SK-N-SH treated with all-trans-retinoic acid at 6 μM for 48 hours (cell line): ENCODE measurements around the gene DSTYK.

Source experiments
- ATAC-seq: fragments of 200-7000 bp; cut with Tn5 transposase; 3 replicates; pipeline ENCODE4 v1.9.1; 2020; ENCODE audit warnings: mild to moderate bottlenecking, moderate library complexity
- ARNTL ChIP-seq: fragments of 450-650 bp; formaldehyde crosslinking; IDR thresholded peaks from 2 replicates; pipeline ENCODE4 v1.5.0; 2020; ENCODE audit warnings: low read depth, mild to moderate bottlenecking, moderate library complexity, borderline replicate concordance
- BACH2 ChIP-seq: fragments of 250-450 bp; sonication (Bioruptor Pico); IDR thresholded peaks from 2 replicates; pipeline ENCODE4 v1.9.0; 2021; ENCODE audit warnings: mild to moderate bottlenecking, borderline replicate concordance
- CREB5 ChIP-seq: fragments of 250-450 bp; sonication (Bioruptor Pico); IDR thresholded peaks from 2 replicates; pipeline ENCODE4 v1.5.1; 2020; ENCODE audit warnings: low read depth, mild to moderate bottlenecking, moderate library complexity
- CSDC2 ChIP-seq: fragments of 250-450 bp; sonication (Bioruptor Pico); IDR thresholded peaks from 2 replicates; pipeline ENCODE4 v1.5.0; 2020; ENCODE audit warnings: mild to moderate bottlenecking, moderate library complexity
- GLIS3 ChIP-seq: fragments of 250-450 bp; sonication (Bioruptor Pico); IDR thresholded peaks from 2 replicates; pipeline ENCODE4 v1.5.0; 2020; ENCODE audit warnings: mild to moderate bottlenecking, moderate library complexity
- ISL1 ChIP-seq: fragments of 250-450 bp; sonication (Bioruptor Pico); IDR thresholded peaks from 2 replicates; pipeline ENCODE4 v2.1.2; 2022; ENCODE audit warnings: mild to moderate bottlenecking, moderate library complexity
- OSR1 ChIP-seq: fragments of 250-450 bp; sonication (Bioruptor Pico); IDR thresholded peaks from 2 replicates; pipeline ENCODE4 v1.8.0; 2022; ENCODE audit warnings: moderate library complexity, mild to moderate bottlenecking, inconsistent platforms
- PATZ1 ChIP-seq: fragments of 250-450 bp; sonication (Bioruptor Pico); IDR thresholded peaks from 2 replicates; pipeline ENCODE4 v1.8.0; 2020; ENCODE audit warnings: mild to moderate bottlenecking, moderate library complexity, borderline replicate concordance
- RARB ChIP-seq: fragments of 250-450 bp; sonication (Bioruptor Pico); IDR thresholded peaks from 2 replicates; pipeline ENCODE4 v1.8.0; 2021; ENCODE audit warnings: mild to moderate bottlenecking, moderate library complexity
- SNAI2 ChIP-seq: fragments of 250-450 bp; sonication (Bioruptor Pico); IDR thresholded peaks from 2 replicates; pipeline ENCODE4 v1.5.0; 2020; ENCODE audit warnings: mild to moderate bottlenecking, moderate library complexity
- TCF4 ChIP-seq: fragments of 250-450 bp; sonication (Bioruptor Pico); IDR thresholded peaks from 2 replicates; pipeline ENCODE4 v1.8.0; 2021; ENCODE audit warnings: mild to moderate bottlenecking, moderate library complexity, borderline replicate concordance
- TOX ChIP-seq: fragments of 250-450 bp; sonication (Bioruptor Pico); IDR thresholded peaks from 2 replicates; pipeline ENCODE4 v1.8.0; 2021; ENCODE audit warnings: mild to moderate bottlenecking, moderate library complexity, borderline replicate concordance
- TSHZ2 ChIP-seq: fragments of 250-450 bp; sonication (Bioruptor Pico); IDR thresholded peaks from 2 replicates; pipeline ENCODE4 v1.5.0; 2020; ENCODE audit warnings: mild to moderate bottlenecking, moderate library complexity
- ZC3H10 ChIP-seq: fragments of 250-450 bp; sonication (Bioruptor Pico); IDR thresholded peaks from 2 replicates; pipeline ENCODE4 v1.5.1; 2021; ENCODE audit warnings: mild to moderate bottlenecking, moderate library complexity
- ZFP3 ChIP-seq: fragments of 250-450 bp; sonication (Bioruptor Pico); IDR thresholded peaks from 2 replicates; pipeline ENCODE4 v1.5.0; 2020; ENCODE audit warnings: mild to moderate bottlenecking, moderate library complexity
- ZFP30 ChIP-seq: fragments of 450-650 bp; formaldehyde crosslinking; IDR thresholded peaks from 2 replicates; pipeline ENCODE4 v1.5.0; 2022; ENCODE audit warnings: mild to moderate bottlenecking, moderate library complexity
- ZNF70 ChIP-seq: fragments of 450-650 bp; formaldehyde crosslinking; IDR thresholded peaks from 2 replicates; pipeline ENCODE4 v1.5.0; 2020; ENCODE audit warnings: mild to moderate bottlenecking, moderate library complexity
- ZNF8 ChIP-seq: fragments of 450-650 bp; formaldehyde crosslinking; IDR thresholded peaks from 2 replicates; pipeline ENCODE4 v1.5.0; 2020; ENCODE audit warnings: mild to moderate bottlenecking, moderate library complexity
- TF ChIP-seq, protein P1 (sequence below): fragments of 250-450 bp; sonication (Bioruptor Pico); IDR thresholded peaks from 2 replicates; pipeline ENCODE4 v1.5.1; 2021; ENCODE audit warnings: mild to moderate bottlenecking, moderate library complexity
- TF ChIP-seq, protein P2 (sequence below): fragments of 250-450 bp; sonication (Bioruptor Pico); IDR thresholded peaks from 2 replicates; pipeline ENCODE4 v1.8.0; 2021; ENCODE audit warnings: low read depth, mild to moderate bottlenecking, moderate library complexity, borderline replicate concordance

The DSTYK gene

GRCh38 chr1:205118752-205119151 is 92.8 kb downstream of the DSTYK start:
- ATAC-seq: no peak
- no peak for TF ChIP-seq RARB (CRISPR knock-in tag)
- no peak for TF ChIP-seq GLIS3 (CRISPR knock-in tag)
- no peak for TF ChIP-seq CSDC2
- no peak for TF ChIP-seq ARNTL (CRISPR knock-in tag)
- no peak for TF ChIP-seq OSR1
- TF ChIP-seq TCF4 (CRISPR knock-in tag): no peak
- TF ChIP-seq, protein P1, sequence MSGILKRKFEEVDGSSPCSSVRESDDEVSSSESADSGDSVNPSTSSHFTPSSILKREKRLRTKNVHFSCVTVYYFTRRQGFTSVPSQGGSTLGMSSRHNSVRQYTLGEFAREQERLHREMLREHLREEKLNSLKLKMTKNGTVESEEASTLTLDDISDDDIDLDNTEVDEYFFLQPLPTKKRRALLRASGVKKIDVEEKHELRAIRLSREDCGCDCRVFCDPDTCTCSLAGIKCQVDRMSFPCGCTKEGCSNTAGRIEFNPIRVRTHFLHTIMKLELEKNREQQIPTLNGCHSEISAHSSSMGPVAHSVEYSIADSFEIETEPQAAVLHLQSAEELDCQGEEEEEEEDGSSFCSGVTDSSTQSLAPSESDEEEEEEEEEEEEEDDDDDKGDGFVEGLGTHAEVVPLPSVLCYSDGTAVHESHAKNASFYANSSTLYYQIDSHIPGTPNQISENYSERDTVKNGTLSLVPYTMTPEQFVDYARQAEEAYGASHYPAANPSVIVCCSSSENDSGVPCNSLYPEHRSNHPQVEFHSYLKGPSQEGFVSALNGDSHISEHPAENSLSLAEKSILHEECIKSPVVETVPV (CRISPR knock-in tag): no peak
- TF ChIP-seq TOX: no peak
- no peak for TF ChIP-seq TSHZ2 (CRISPR knock-in tag)
- TF ChIP-seq BACH2 (CRISPR knock-in tag): no peak
- TF ChIP-seq, protein P2, sequence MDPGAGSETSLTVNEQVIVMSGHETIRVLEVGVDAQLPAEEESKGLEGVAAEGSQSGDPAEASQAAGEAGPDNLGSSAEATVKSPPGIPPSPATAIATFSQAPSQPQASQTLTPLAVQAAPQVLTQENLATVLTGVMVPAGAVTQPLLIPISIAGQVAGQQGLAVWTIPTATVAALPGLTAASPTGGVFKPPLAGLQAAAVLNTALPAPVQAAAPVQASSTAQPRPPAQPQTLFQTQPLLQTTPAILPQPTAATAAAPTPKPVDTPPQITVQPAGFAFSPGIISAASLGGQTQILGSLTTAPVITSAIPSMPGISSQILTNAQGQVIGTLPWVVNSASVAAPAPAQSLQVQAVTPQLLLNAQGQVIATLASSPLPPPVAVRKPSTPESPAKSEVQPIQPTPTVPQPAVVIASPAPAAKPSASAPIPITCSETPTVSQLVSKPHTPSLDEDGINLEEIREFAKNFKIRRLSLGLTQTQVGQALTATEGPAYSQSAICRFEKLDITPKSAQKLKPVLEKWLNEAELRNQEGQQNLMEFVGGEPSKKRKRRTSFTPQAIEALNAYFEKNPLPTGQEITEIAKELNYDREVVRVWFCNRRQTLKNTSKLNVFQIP (CRISPR knock-in tag): no peak
- no peak for TF ChIP-seq ZFP3 (CRISPR knock-in tag)
- TF ChIP-seq PATZ1: no peak
- TF ChIP-seq ZNF8 (CRISPR knock-in tag): no peak
- no peak for TF ChIP-seq ZNF70 (CRISPR knock-in tag)
- no peak for TF ChIP-seq SNAI2
- no peak for TF ChIP-seq ZC3H10 (CRISPR knock-in tag)
- TF ChIP-seq, all 23 proteins: peak for 0

- no peak for TF ChIP-seq ZFP30
- TF ChIP-seq RARB (CRISPR knock-in tag): no peak
- TF ChIP-seq GLIS3 (CRISPR knock-in tag): no peak
- TF ChIP-seq TCF4 (CRISPR knock-in tag): no peak
- TF ChIP-seq ARNTL (CRISPR knock-in tag): no peak
- TF ChIP-seq ZFP3 (CRISPR knock-in tag): no peak
- TF ChIP-seq OSR1: no peak
- TF ChIP-seq ZC3H10 (CRISPR knock-in tag): no peak
- no peak for TF ChIP-seq SNAI2
- TF ChIP-seq PATZ1: no peak
- no peak for TF ChIP-seq ZNF70 (CRISPR knock-in tag)
- TF ChIP-seq, protein P1 (CRISPR knock-in tag): no peak
- TF ChIP-seq ZNF8 (CRISPR knock-in tag): no peak
- no peak for TF ChIP-seq CREB5
- TF ChIP-seq, protein P2 (CRISPR knock-in tag): no peak
- TF ChIP-seq ISL1: no peak
- no peak for TF ChIP-seq CSDC2
- ATAC-seq: no peak
Measured at GRCh38 chr1:205111354-205111753, 100.1 kb downstream of the DSTYK start.
